HepG2 (cell line): ENCODE data around the gene KDM6B. TPM values are rescaled to one million over a fixed set of nuclear protein-coding genes. Genes with fewer than 3 reads are reported as not detected.

Experiments
- BCL6 ChIP-seq: IDR thresholded peaks from 2 replicates; pipeline ENCODE4 v1.6.1; 2016; ENCODE audit warnings: missing genetic modification reagents, missing compliant biosample characterization
- HNRNPL ChIP-seq: fragments of 200-400 bp; formaldehyde crosslinking; IDR thresholded peaks from 2 replicates; pipeline ENCODE4 v1.6.1; 2017; ENCODE audit warnings: mild to moderate bottlenecking, low read depth, low read length
- MLLT10 ChIP-seq: sonication (generic); formaldehyde crosslinking; IDR thresholded peaks from 2 replicates; pipeline ENCODE4 v1.4.0; 2020; ENCODE audit warnings: missing genetic modification reagents
- PAXIP1 ChIP-seq: sonication (generic); formaldehyde crosslinking; conservative IDR thresholded peaks from 2 replicates; pipeline ENCODE4 v1.4.0; 2020; ENCODE audit warnings: mild to moderate bottlenecking, missing genetic modification reagents, moderate library complexity
- PLRG1 ChIP-seq: fragments of 450-650 bp; conservative IDR thresholded peaks from 2 replicates; pipeline ENCODE4 v1.6.1; 2016
- SMC3 ChIP-seq: IDR thresholded peaks from 2 replicates; pipeline ENCODE4 v1.6.1; 2011; ENCODE audit warnings: low read length, improper control_type of control experiment
- SNAPC4 ChIP-seq: sonication (generic); formaldehyde crosslinking; IDR thresholded peaks from 2 replicates; pipeline ENCODE4 v1.4.0; 2020; ENCODE audit warnings: mild to moderate bottlenecking, missing genetic modification reagents
- ZBTB7A ChIP-seq: sonication (generic); formaldehyde crosslinking; IDR thresholded peaks from 2 replicates; pipeline ENCODE4 v1.8.0; 2022; ENCODE audit warnings: mild to moderate bottlenecking, missing genetic modification reagents
- ZNF282 ChIP-seq: fragments of 450-650 bp; IDR thresholded peaks from 2 replicates; pipeline ENCODE4 v1.6.1; 2018; ENCODE audit not compliant: partially characterized antibody
- ZNF318 ChIP-seq: sonication (generic); formaldehyde crosslinking; IDR thresholded peaks from 2 replicates; pipeline ENCODE4 v1.4.0; 2020; ENCODE audit warnings: mild to moderate bottlenecking, missing genetic modification reagents
- polyA plus RNA-seq, 8 experiments: library from polyadenylated mRNA; depleted of rRNA in 3 of 8; stranded (reverse) in 7 of 8; unstranded in 1 of 8; fragments of >200 nt; fragmentation: Illumina TruSeq in 4 of 8; extraction: Trizol in 4 of 8; gene quantifications; 2 replicates each; pipeline versions ENCODE4 v1.2.1 to v1.2.3, GENCODE V29; 2011 to 2016; ENCODE audit warnings: low read depth in 4 of 8, missing spikeins in 1 of 8, mixed read lengths in 1 of 8; ENCODE audit not compliant: insufficient read depth in 1 of 8
- total RNA-seq, 5 experiments: library from RNA; depleted of rRNA; stranded (reverse); fragments of >200 nt; fragmentation: Illumina TruSeq; extraction: Trizol; gene quantifications; 2 replicates each; pipeline ENCODE4 v1.2.3, GENCODE V29; 2016; ENCODE audit warnings: low read depth in 1 of 5
- TF ChIP-seq, protein P1 (sequence below): sonication (generic); formaldehyde crosslinking; IDR thresholded peaks from 2 replicates; pipeline ENCODE4 v1.5.0; 2020; ENCODE audit warnings: missing genetic modification reagents

KDM6B gene
- total and polyA plus RNA-seq, 2 of the 13 experiments (the other 11 are each of a cell fraction or from before 2014, with no cell fraction given): 1.3 to 2.1 TPM

GRCh38 chr17:7833011-7833794 lies 814 bp upstream of the KDM6B start (continued):
- no peak for TF ChIP-seq SNAPC4 (CRISPR knock-in tag)
- no peak for TF ChIP-seq ZBTB7A (CRISPR knock-in tag)
- TF ChIP-seq SMC3: no peak
- TF ChIP-seq MLLT10 (CRISPR knock-in tag): no peak
- no peak for TF ChIP-seq ZNF318
- TF ChIP-seq, protein P1, sequence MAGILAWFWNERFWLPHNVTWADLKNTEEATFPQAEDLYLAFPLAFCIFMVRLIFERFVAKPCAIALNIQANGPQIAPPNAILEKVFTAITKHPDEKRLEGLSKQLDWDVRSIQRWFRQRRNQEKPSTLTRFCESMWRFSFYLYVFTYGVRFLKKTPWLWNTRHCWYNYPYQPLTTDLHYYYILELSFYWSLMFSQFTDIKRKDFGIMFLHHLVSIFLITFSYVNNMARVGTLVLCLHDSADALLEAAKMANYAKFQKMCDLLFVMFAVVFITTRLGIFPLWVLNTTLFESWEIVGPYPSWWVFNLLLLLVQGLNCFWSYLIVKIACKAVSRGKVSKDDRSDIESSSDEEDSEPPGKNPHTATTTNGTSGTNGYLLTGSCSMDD: no peak
- TF ChIP-seq HNRNPL: no peak
- no peak for TF ChIP-seq ZNF282
- TF ChIP-seq PLRG1: no peak
- TF ChIP-seq PAXIP1 (CRISPR knock-in tag): 0 out of 2 replicates have a peak, but pooled peaks have one; percentile 45
- TF ChIP-seq BCL6 (CRISPR knock-in tag): no peak
